MM.1S (cell line): ENCODE data around the gene NIT2.

Experiments used
- EZH2phosphoT487 ChIP-seq: fragments of 300-600 bp; sonication (generic); IDR thresholded peaks from 2 replicates; pipeline ENCODE4 v1.6.1; 2018; ENCODE audit warnings: antibody characterized with exemption, low read length
- TF ChIP-seq, protein P1 (sequence below): fragments of 300-600 bp; sonication (generic); IDR thresholded peaks from 2 replicates; pipeline ENCODE4 v1.5.1; 2016; ENCODE audit warnings: antibody characterized with exemption, low read length, mixed read lengths

DNA sequence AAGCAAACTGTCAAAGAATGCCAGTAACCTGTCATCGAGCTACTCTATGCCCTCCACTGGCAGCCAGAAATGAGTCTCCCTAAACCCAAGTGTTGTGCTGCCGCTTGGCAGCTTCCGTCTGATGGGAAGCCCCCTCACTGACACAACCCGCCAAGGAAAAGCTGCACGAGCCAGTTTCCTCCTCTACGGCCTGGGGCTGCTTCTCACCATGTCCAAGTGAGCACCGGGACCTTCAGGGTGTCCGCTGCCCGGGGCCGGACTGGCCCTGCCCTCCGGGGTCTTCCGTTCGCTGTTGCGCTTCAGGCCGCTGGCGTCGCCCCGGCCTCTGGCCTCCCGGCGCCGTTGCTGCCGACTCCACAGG, 65.8 kb downstream of the NIT2 start:
- TF ChIP-seq EZH2phosphoT487, result no peak
- TF ChIP-seq, protein P1, sequence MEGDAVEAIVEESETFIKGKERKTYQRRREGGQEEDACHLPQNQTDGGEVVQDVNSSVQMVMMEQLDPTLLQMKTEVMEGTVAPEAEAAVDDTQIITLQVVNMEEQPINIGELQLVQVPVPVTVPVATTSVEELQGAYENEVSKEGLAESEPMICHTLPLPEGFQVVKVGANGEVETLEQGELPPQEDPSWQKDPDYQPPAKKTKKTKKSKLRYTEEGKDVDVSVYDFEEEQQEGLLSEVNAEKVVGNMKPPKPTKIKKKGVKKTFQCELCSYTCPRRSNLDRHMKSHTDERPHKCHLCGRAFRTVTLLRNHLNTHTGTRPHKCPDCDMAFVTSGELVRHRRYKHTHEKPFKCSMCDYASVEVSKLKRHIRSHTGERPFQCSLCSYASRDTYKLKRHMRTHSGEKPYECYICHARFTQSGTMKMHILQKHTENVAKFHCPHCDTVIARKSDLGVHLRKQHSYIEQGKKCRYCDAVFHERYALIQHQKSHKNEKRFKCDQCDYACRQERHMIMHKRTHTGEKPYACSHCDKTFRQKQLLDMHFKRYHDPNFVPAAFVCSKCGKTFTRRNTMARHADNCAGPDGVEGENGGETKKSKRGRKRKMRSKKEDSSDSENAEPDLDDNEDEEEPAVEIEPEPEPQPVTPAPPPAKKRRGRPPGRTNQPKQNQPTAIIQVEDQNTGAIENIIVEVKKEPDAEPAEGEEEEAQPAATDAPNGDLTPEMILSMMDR, result no peak
